ENCODE results near the gene PHACTR1.

Gene PHACTR1

DNA sequence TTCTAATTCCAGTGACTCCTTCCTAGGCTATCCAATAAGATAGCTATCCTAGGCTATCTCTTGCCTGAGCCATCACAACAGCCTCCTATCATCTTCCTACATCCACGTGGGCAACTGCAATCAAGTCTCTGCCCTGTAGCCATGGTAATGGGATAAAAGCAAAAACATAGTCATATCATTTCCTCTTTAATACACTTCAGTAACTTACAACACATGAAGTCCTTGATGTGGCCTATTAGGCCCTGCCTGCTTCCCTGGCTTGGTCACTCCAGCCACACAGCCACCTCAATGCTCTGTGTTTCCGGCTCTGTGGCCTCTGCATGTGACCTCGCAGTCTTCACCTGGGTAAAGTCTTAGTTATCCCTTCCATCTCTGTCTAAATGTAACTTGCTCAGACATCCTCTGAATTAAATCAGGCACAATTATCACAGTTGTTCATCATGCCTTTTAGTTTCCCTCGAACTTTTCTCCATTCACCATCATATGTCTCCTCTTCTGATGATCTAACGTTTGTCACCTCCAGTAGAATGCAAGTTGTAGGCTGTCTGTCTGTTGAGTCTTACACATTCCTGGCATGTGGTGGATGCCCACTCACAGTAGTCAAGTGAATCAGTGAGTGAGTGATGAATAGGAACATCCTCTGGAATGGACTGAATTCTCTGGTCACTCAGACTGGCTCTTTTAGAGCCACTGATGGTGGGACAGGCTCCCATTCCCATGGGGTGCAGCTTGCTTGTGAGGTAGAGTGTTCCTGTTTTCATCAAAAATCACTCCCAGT, 382.4 kb downstream of the PHACTR1 start:
- no peaks in the 10 kb centered on the region for H3K9me3 ChIP-seq (ENCODE audit: control insufficient read depth, low read length)
- H3K27ac ChIP-seq (ENCODE audit: insufficient read depth, low read depth, low read length, poor library complexity, severe bottlenecking) = no peak overlapping the region
- H3K27me3 ChIP-seq (ENCODE audit: control insufficient read depth, insufficient read depth, low read length, poor library complexity, severe bottlenecking) = no peaks in the 10 kb centered on the region
- no peaks in the 10 kb centered on the region for H3K36me3 ChIP-seq (ENCODE audit: control insufficient read depth, insufficient read depth, low read length)
- 89 to 95% methylated on average over 5 of the region's 5 CpGs for WGBS, 2 experiments
- H3K4me1 ChIP-seq (ENCODE audit: control insufficient read depth, insufficient read depth, low read length) = no peaks in the 10 kb centered on the region
- H3K4me3 ChIP-seq (ENCODE audit: insufficient read depth, low read depth, low read length) = no peak overlapping the region

DNA sequence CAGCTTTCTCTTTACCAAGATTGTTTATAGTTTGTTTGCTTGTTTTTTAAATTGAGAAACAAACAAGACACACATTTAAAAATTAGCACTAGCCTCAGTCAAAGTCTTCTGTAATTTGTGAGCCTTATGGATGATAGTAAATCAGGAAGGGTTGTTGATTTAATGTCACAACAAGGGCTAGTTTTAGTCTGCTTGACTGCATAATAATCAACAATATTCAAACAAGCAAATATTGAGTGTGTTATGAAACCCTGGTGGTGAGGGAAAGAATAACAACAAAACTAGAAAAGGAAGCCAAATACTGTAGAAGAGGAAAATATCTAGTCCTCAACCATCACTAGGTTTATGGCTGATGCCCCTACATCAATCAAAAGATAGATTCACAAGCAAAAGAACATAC, 383.2 kb downstream of the PHACTR1 start:
- no peaks in the 10 kb centered on the region for H3K27me3 ChIP-seq (ENCODE audit: control insufficient read depth, insufficient read depth, low read length, poor library complexity, severe bottlenecking)
- no peak overlapping the region for H3K27ac ChIP-seq (ENCODE audit: insufficient read depth, low read depth, low read length, poor library complexity, severe bottlenecking)
- H3K36me3 ChIP-seq (ENCODE audit: control insufficient read depth, insufficient read depth, low read length) = no peaks in the 10 kb centered on the region
- no peaks in the 10 kb centered on the region for H3K9me3 ChIP-seq (ENCODE audit: control insufficient read depth, low read length)
- no peak overlapping the region for H3K4me3 ChIP-seq (ENCODE audit: insufficient read depth, low read depth, low read length)
- no peaks in the 10 kb centered on the region for H3K4me1 ChIP-seq (ENCODE audit: control insufficient read depth, insufficient read depth, low read length)

DNA sequence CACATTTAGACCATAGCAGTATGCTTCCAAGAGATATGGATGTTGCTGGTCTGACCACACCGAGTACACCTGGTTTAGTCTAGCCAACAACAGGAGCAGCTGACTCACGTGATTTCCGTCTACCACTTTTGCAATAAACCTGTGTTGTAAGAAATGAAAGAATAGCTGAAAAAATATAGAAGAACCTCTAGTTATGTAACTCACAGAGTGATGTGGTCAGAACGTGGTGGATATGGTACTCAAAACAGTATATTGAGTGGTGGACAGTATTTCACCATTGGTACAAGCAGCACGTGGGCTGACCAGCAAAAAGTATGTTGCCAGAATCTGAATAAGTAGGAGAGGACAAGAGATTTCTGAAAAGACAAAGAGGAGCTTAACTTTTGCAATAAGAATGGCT, 384.8 kb downstream of the PHACTR1 start:
- Histone ChIP-seq H3K9me3 (ENCODE audit: control insufficient read depth, low read length) (no peaks in the 10 kb centered on the region), H3K4me1 (ENCODE audit: control insufficient read depth, insufficient read depth, low read length) (no peaks in the 10 kb centered on the region), H3K4me3 (ENCODE audit: insufficient read depth, low read depth, low read length) (no peak overlapping the region), H3K36me3 (ENCODE audit: control insufficient read depth, insufficient read depth, low read length) (no peaks in the 10 kb centered on the region), H3K27me3 (ENCODE audit: control insufficient read depth, insufficient read depth, low read length, poor library complexity, severe bottlenecking) (no peaks in the 10 kb centered on the region), H3K27ac (ENCODE audit: insufficient read depth, low read depth, low read length, poor library complexity, severe bottlenecking) (no peak overlapping the region)
- WGBS, 2 experiments = 89 to 92% methylated on average over 5 of the region's 5 CpGs

DNA sequence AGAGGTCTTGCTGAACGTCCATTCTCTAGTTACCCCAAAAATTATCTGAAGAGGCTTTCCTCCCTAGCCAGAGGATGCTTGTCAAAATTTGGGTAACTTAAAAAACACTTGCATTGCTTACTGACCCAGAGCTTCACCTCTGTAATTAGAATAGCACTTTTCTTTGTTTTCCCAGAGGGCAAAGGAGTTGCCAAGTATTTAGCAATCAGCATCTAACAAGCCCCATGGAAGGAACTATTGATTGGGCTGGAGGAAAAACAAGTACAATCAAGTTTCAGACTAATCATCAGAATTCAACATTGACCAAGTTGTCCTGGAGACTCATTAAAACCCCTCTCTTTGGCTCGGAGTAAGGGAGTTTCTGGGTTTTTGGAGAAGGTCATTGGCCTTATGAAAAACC, 385.4 kb downstream of the PHACTR1 start:
- Histone ChIP-seq H3K9me3 (ENCODE audit: control insufficient read depth, low read length) (no peaks in the 10 kb centered on the region), H3K27me3 (ENCODE audit: control insufficient read depth, insufficient read depth, low read length, poor library complexity, severe bottlenecking) (no peaks in the 10 kb centered on the region), H3K4me3 (ENCODE audit: insufficient read depth, low read depth, low read length) (no peak overlapping the region), H3K27ac (ENCODE audit: insufficient read depth, low read depth, low read length, poor library complexity, severe bottlenecking) (no peak overlapping the region), H3K4me1 (ENCODE audit: control insufficient read depth, insufficient read depth, low read length) (no peaks in the 10 kb centered on the region), H3K36me3 (ENCODE audit: control insufficient read depth, insufficient read depth, low read length) (no peaks in the 10 kb centered on the region)
- WGBS, 2 experiments = 37 to 55% methylated on average over 1 to 2 of the region's 2 CpGs

DNA sequence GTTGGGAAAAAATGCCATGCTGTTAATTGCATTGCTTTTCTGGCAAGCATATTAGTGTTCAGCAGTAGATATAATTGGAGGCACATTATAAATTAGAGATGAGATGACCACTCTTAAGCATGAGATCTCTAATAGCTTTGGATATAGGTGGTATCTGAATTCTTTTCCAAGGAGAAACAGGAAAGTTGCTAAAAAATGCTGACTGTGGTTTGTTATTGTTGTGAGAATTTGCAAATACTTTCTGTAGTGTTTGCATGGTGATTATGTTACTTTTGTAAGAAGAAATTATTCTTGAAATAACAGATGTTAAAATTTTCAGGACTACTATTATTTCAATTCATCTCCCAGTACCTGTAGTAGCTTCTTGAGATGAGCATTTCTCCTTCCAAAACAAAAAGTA, 386.6 kb downstream of the PHACTR1 start:
- Histone ChIP-seq H3K27me3 (ENCODE audit: control insufficient read depth, insufficient read depth, low read length, poor library complexity, severe bottlenecking) (no peaks in the 10 kb centered on the region), H3K36me3 (ENCODE audit: control insufficient read depth, insufficient read depth, low read length) (no peaks in the 10 kb centered on the region), H3K4me3 (ENCODE audit: insufficient read depth, low read depth, low read length) (no peak overlapping the region), H3K27ac (ENCODE audit: insufficient read depth, low read depth, low read length, poor library complexity, severe bottlenecking) (no peak overlapping the region), H3K9me3 (ENCODE audit: control insufficient read depth, low read length) (no peaks in the 10 kb centered on the region), H3K4me1 (ENCODE audit: control insufficient read depth, insufficient read depth, low read length) (no peaks in the 10 kb centered on the region)

DNA sequence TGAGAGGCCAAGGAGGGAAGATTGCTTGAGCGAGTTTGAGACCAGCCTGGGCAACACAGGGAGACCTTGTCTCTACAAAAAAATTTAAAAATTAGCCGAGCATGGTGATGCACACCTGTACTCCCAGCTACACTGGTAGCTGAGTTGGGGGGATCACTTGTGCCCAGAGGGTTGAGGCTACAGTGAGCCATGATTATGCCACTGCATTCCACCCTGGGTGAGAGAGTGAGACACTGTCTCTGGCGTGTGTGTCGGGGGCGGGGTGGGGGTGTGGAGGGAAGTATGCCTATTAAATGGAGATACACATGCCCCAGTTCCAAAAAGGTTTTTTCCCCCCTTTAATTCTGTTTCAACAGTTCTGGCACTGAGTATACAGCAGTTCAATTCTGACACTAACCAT, 388.6 kb downstream of the PHACTR1 start:
- Histone ChIP-seq H3K27ac (ENCODE audit: insufficient read depth, low read depth, low read length, poor library complexity, severe bottlenecking) (no peak overlapping the region), H3K9me3 (ENCODE audit: control insufficient read depth, low read length) (no peaks in the 10 kb centered on the region), H3K4me3 (ENCODE audit: insufficient read depth, low read depth, low read length) (no peak overlapping the region), H3K36me3 (ENCODE audit: control insufficient read depth, insufficient read depth, low read length) (no peaks in the 10 kb centered on the region), H3K4me1 (ENCODE audit: control insufficient read depth, insufficient read depth, low read length) (no peaks in the 10 kb centered on the region), H3K27me3 (ENCODE audit: control insufficient read depth, insufficient read depth, low read length, poor library complexity, severe bottlenecking) (no peaks in the 10 kb centered on the region)
- WGBS, 2 experiments = 95 to 96% methylated on average over 5 of the region's 5 CpGs

DNA sequence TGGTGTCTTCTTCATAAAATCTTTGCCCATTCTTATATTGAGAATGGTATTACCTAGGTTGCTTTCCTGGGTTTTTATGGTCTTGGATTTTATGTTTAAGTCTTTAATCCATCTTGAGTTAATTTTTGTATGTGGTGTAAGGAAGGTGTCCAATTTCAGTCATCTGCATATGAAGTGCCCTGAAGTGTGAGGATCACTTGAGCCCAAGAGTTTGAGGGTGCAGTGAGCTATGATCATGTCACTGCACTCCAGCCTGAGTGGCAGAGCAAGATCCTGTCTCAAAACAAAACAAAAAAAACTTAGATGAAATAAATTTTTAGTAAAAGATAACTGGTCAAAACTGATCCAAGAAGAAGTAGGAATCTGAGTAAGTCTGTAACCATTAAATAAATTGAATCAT, 396.4 kb downstream of the PHACTR1 start:
- Histone ChIP-seq H3K4me3 (ENCODE audit: insufficient read depth, low read depth, low read length) (no peak overlapping the region), H3K4me1 (ENCODE audit: control insufficient read depth, insufficient read depth, low read length) (peaks cover 6% of the 10 kb centered on the region), H3K27ac (ENCODE audit: insufficient read depth, low read depth, low read length, poor library complexity, severe bottlenecking) (no peak overlapping the region), H3K36me3 (ENCODE audit: control insufficient read depth, insufficient read depth, low read length) (no peaks in the 10 kb centered on the region), H3K9me3 (ENCODE audit: control insufficient read depth, low read length) (no peaks in the 10 kb centered on the region), H3K27me3 (ENCODE audit: control insufficient read depth, insufficient read depth, low read length, poor library complexity, severe bottlenecking) (no peaks in the 10 kb centered on the region)

DNA sequence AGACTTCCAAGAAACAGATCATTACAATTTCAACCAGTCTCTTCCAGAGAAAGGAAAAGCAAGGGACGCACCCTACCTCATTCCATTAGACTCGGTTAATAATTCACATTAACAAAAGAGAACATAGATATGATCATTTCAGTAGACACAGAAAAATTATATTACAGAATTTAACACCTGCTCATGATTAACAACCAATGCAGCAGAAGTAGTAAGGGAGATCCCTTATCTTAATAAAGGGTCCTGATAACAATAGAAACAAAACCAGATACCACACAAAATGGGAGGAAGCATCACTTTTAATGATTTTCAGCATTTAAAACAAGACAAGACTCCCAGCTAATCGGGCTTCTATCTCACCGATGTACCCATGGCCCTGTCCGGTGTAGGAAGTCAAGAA, 396.8 kb downstream of the PHACTR1 start:
- no peaks in the 10 kb centered on the region for H3K27me3 ChIP-seq (ENCODE audit: control insufficient read depth, insufficient read depth, low read length, poor library complexity, severe bottlenecking)
- WGBS, 2 experiments = 93% methylated on average over 4 to 5 of the region's 5 CpGs
- no peak overlapping the region for H3K4me3 ChIP-seq (ENCODE audit: insufficient read depth, low read depth, low read length)
- no peaks in the 10 kb centered on the region for H3K9me3 ChIP-seq (ENCODE audit: control insufficient read depth, low read length)
- H3K4me1 ChIP-seq (ENCODE audit: control insufficient read depth, insufficient read depth, low read length) = peaks cover 6% of the 10 kb centered on the region
- no peak overlapping the region for H3K27ac ChIP-seq (ENCODE audit: insufficient read depth, low read depth, low read length, poor library complexity, severe bottlenecking)
- no peaks in the 10 kb centered on the region for H3K36me3 ChIP-seq (ENCODE audit: control insufficient read depth, insufficient read depth, low read length)

DNA sequence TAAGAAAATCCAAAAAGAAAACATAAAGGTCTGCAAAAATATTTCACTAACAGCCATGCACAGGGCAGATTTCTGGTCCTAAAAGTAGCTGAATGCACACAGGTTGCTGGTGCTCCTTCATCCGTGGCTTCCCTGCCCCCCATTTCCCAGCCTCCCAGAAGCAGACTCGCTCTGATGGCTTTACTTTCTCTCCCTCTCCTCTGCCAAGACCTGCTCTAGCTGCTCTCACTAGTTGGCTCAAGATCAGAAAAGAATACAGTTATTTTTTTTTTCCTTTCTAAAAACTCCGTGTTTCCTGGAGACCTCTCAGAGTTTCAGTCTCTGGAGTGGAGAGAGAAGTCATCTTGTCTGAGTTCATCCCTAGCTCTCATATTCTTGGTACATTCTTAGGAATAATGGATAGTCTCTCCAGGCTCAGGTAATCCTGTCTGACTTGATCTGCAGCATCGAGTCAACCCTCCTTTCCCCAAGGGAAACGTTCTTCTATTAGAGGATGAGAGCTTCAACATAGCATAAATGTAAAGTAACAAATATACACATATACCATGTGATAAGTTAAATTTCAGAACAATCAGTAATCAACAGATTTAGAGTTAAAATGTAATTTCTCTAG, 397.5 kb downstream of the PHACTR1 start:
- Histone ChIP-seq H3K9me3 (ENCODE audit: control insufficient read depth, low read length) (no peaks in the 10 kb centered on the region), H3K36me3 (ENCODE audit: control insufficient read depth, insufficient read depth, low read length) (no peaks in the 10 kb centered on the region), H3K27ac (ENCODE audit: insufficient read depth, low read depth, low read length, poor library complexity, severe bottlenecking) (no peak overlapping the region), H3K27me3 (ENCODE audit: control insufficient read depth, insufficient read depth, low read length, poor library complexity, severe bottlenecking) (no peaks in the 10 kb centered on the region), H3K4me3 (ENCODE audit: insufficient read depth, low read depth, low read length) (no peak overlapping the region), H3K4me1 (ENCODE audit: control insufficient read depth, insufficient read depth, low read length) (peaks cover 6% of the 10 kb centered on the region)
- 79 to 82% methylated on average over 3 to 5 of the region's 5 CpGs for WGBS, 2 experiments

DNA sequence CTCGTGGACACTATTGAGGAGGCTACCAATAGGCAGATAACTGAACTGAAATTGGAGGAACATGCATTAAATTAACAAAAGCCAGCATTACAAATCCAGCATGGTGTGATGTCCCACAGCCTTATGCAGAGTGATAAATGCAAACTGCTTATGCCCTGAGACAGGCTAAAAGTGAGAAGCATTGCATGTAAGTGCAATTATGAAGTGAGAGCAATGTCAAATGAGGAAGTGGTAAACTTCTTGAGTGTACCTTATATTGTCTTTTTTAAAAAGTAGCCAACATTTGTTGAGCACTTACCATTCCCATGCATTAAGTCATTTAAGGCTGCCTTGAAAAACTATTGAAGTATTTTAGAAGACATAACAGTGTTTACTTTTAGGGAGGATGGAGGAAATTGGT, 399.6 kb downstream of the PHACTR1 start:
- no peaks in the 10 kb centered on the region for H3K36me3 ChIP-seq (ENCODE audit: control insufficient read depth, insufficient read depth, low read length)
- peaks cover 14% of the 10 kb centered on the region for H3K4me1 ChIP-seq (ENCODE audit: control insufficient read depth, insufficient read depth, low read length)
- H3K4me3 ChIP-seq (ENCODE audit: insufficient read depth, low read depth, low read length) = no peak overlapping the region
- no peak overlapping the region for H3K27ac ChIP-seq (ENCODE audit: insufficient read depth, low read depth, low read length, poor library complexity, severe bottlenecking)
- WGBS, 2 experiments = 88 to 95% methylated on average over 1 of the region's 1 CpG
- H3K9me3 ChIP-seq (ENCODE audit: control insufficient read depth, low read length) = no peaks in the 10 kb centered on the region
- no peaks in the 10 kb centered on the region for H3K27me3 ChIP-seq (ENCODE audit: control insufficient read depth, insufficient read depth, low read length, poor library complexity, severe bottlenecking)
